HEK293 (cell line): ENCODE results near the gene PGAP1.

Source experiments
- CTCF ChIA-PET: fragments of 350-600 bp; formaldehyde crosslinking; extraction: SDS; loops from one replicate; lab custom pipeline; 2021; ENCODE audit warnings: antibody characterized with exemption; lab: Yijun Ruan, JAX
- POLR2A ChIA-PET: fragments of 300-600 bp; formaldehyde crosslinking; extraction: SDS; loops from one replicate; lab custom pipeline; 2020; ENCODE audit warnings: antibody characterized with exemption, inconsistent platforms; lab: Yijun Ruan, JAX
- H3K27ac ChIP-seq: fragments of 200-500 bp; sonication (Bioruptor generic); 2 replicates; pipeline ENCODE4 v1.5.1; 2014; ENCODE audit warnings: low read depth, low read length, control low read depth, inconsistent platforms; ENCODE audit errors: extremely low read depth
- H3K36me3 ChIP-seq, 2 experiments: fragments of 200-500 bp in 1 of 2; sonication (Bioruptor generic) in 1 of 2; 1 replicate in 1 of 2; 2 replicates in 1 of 2; pipeline ENCODE4 v1.5.1; 2014 to 2017; ENCODE audit warnings: inconsistent platforms in 2 of 2, low read length in 2 of 2; ENCODE audit not compliant: control insufficient read depth in 2 of 2, insufficient read depth in 1 of 2
- H3K4me1 ChIP-seq: fragments of 200-500 bp; sonication (Bioruptor generic); 2 replicates; pipeline ENCODE4 v1.5.1; 2014; ENCODE audit warnings: mild to moderate bottlenecking, low read length, inconsistent platforms; ENCODE audit not compliant: control insufficient read depth, insufficient read depth
- H3K4me3 ChIP-seq: 2 replicates; pipeline ENCODE4 v1.5.1; 2011; ENCODE audit warnings: low read depth, mild to moderate bottlenecking, control low read depth, low read length, moderate library complexity
- H3K9me3 ChIP-seq: fragments of 200-500 bp; sonication (Bioruptor generic); 2 replicates; pipeline ENCODE4 v1.5.1; 2014; ENCODE audit warnings: low read depth, low read length, inconsistent platforms; ENCODE audit not compliant: control insufficient read depth, insufficient read depth
- BCL6B ChIP-seq: fragments of 450-650 bp; formaldehyde crosslinking; IDR thresholded peaks from 2 replicates; pipeline ENCODE4 v1.5.1; 2017; ENCODE audit warnings: missing biosample characterization, missing genetic modification characterization
- GLI4 ChIP-seq: fragments of 450-650 bp; formaldehyde crosslinking; IDR thresholded peaks from 2 replicates; pipeline ENCODE4 v1.5.1; 2016; ENCODE audit warnings: missing biosample characterization, missing genetic modification characterization
- GLIS2 ChIP-seq: fragments of 450-650 bp; formaldehyde crosslinking; IDR thresholded peaks from 2 replicates; pipeline ENCODE4 v1.5.1; 2016; ENCODE audit warnings: missing biosample characterization, missing genetic modification characterization
- HIC1 ChIP-seq: fragments of 450-650 bp; formaldehyde crosslinking; IDR thresholded peaks from 2 replicates; pipeline ENCODE4 v1.5.1; 2016; ENCODE audit warnings: missing biosample characterization, missing genetic modification characterization
- PRDM6 ChIP-seq: fragments of 450-650 bp; formaldehyde crosslinking; IDR thresholded peaks from 2 replicates; pipeline ENCODE4 v1.5.1; 2017; ENCODE audit warnings: missing biosample characterization, missing genetic modification characterization
- TCF7L2 ChIP-seq: IDR thresholded peaks from 2 replicates; pipeline ENCODE4 v1.6.1; 2011; ENCODE audit warnings: low read depth, mild to moderate bottlenecking, inconsistent platforms, low read length, moderate library complexity, borderline replicate concordance
- ZBTB20 ChIP-seq: fragments of 450-650 bp; formaldehyde crosslinking; IDR thresholded peaks from 2 replicates; pipeline ENCODE4 v1.5.1; 2016; ENCODE audit warnings: missing biosample characterization, missing genetic modification characterization
- ZBTB7A ChIP-seq: fragments of 450-650 bp; formaldehyde crosslinking; IDR thresholded peaks from 2 replicates; pipeline ENCODE4 v1.5.1; 2016; ENCODE audit warnings: low read depth, missing biosample characterization, missing genetic modification characterization
- ZNF133 ChIP-seq: fragments of 450-650 bp; formaldehyde crosslinking; IDR thresholded peaks from 2 replicates; pipeline ENCODE4 v1.5.1; 2016; ENCODE audit warnings: missing biosample characterization, missing genetic modification characterization
- ZNF146 ChIP-seq: fragments of 450-650 bp; formaldehyde crosslinking; IDR thresholded peaks from 2 replicates; pipeline ENCODE4 v1.5.1; 2016; ENCODE audit warnings: missing biosample characterization, missing genetic modification characterization
- ZNF2 ChIP-seq: fragments of 450-650 bp; formaldehyde crosslinking; IDR thresholded peaks from 2 replicates; pipeline ENCODE4 v1.5.1; 2016; ENCODE audit warnings: missing biosample characterization, missing genetic modification characterization
- ZNF214 ChIP-seq: fragments of 450-650 bp; formaldehyde crosslinking; IDR thresholded peaks from 2 replicates; pipeline ENCODE4 v1.5.1; 2017; ENCODE audit warnings: missing biosample characterization, mild to moderate bottlenecking, missing genetic modification characterization, borderline replicate concordance
- ZNF239 ChIP-seq: fragments of 450-650 bp; formaldehyde crosslinking; IDR thresholded peaks from 2 replicates; pipeline ENCODE4 v1.5.1; 2016; ENCODE audit warnings: missing biosample characterization, missing genetic modification characterization
- ZNF24 ChIP-seq: fragments of 450-650 bp; formaldehyde crosslinking; IDR thresholded peaks from 2 replicates; pipeline ENCODE4 v1.5.1; 2016; ENCODE audit warnings: missing biosample characterization, missing genetic modification characterization
- ZNF335 ChIP-seq: fragments of 450-650 bp; formaldehyde crosslinking; conservative IDR thresholded peaks from 2 replicates; pipeline ENCODE4 v1.5.1; 2016; ENCODE audit warnings: missing biosample characterization, missing genetic modification characterization
- ZNF394 ChIP-seq: fragments of 450-650 bp; formaldehyde crosslinking; IDR thresholded peaks from 2 replicates; pipeline ENCODE4 v1.5.1; 2016; ENCODE audit warnings: missing biosample characterization, missing genetic modification characterization, mild to moderate bottlenecking, moderate library complexity, borderline replicate concordance
- ZNF488 ChIP-seq: fragments of 450-650 bp; formaldehyde crosslinking; IDR thresholded peaks from 2 replicates; pipeline ENCODE4 v1.5.1; 2016; ENCODE audit warnings: missing biosample characterization, missing genetic modification characterization
- ZNF501 ChIP-seq: fragments of 450-650 bp; formaldehyde crosslinking; IDR thresholded peaks from 2 replicates; pipeline ENCODE4 v1.5.1; 2016; ENCODE audit warnings: missing biosample characterization, missing genetic modification characterization
- ZNF600 ChIP-seq: fragments of 450-650 bp; formaldehyde crosslinking; IDR thresholded peaks from 2 replicates; pipeline ENCODE4 v1.5.1; 2016; ENCODE audit warnings: missing biosample characterization, missing genetic modification characterization
- ZNF624 ChIP-seq: fragments of 450-650 bp; formaldehyde crosslinking; IDR thresholded peaks from 2 replicates; pipeline ENCODE4 v1.5.1; 2017; ENCODE audit warnings: missing biosample characterization, missing genetic modification characterization
- ZNF843 ChIP-seq: fragments of 450-650 bp; formaldehyde crosslinking; IDR thresholded peaks from 2 replicates; pipeline ENCODE4 v1.5.1; 2016; ENCODE audit warnings: missing biosample characterization, missing genetic modification characterization
- ZXDB ChIP-seq: fragments of 450-650 bp; formaldehyde crosslinking; IDR thresholded peaks from 2 replicates; pipeline ENCODE4 v1.5.1; 2016; ENCODE audit warnings: missing biosample characterization, missing genetic modification characterization

Gene PGAP1

GRCh38 chr2:196914867-196915460 is 11.5 kb downstream of the PGAP1 start:
- H3K36me3 ChIP-seq = peaks cover 33 to 66% of the 10 kb centered on the region in 2 experiments
- ChIA-PET CTCF (interaction anchor here (0.5 kb wide), 1 partner anchor 23 kb away, joined by 3 read pairs; no protein-coding TSS in a partner anchor), POLR2A (no interaction called here)
- TF ChIP-seq ZNF394 (tag by site-specific recombination) (no peak), ZNF239 (tag by site-specific recombination) (no peak), ZNF501 (tag by site-specific recombination) (no peak), ZNF24 (tag by site-specific recombination) (no peak), ZNF624 (no peak), ZBTB7A (tag by site-specific recombination) (no peak), GLI4 (tag by site-specific recombination) (no peak), ZNF133 (tag by site-specific recombination) (no peak), ZNF843 (tag by site-specific recombination) (no peak)
- H3K4me3 ChIP-seq = no peak overlapping the region
- no peaks in the 10 kb centered on the region for H3K4me1 ChIP-seq
- no peak overlapping the region for H3K27ac ChIP-seq
- H3K9me3 ChIP-seq = no peaks in the 10 kb centered on the region

- peaks cover 29 to 56% of the 10 kb centered on the region in 2 experiments for H3K36me3 ChIP-seq
- ChIA-PET POLR2A (no interaction called here), CTCF (no interaction called here)
- H3K4me1 ChIP-seq = no peaks in the 10 kb centered on the region
- no peak overlapping the region for H3K27ac ChIP-seq
- H3K9me3 ChIP-seq = no peaks in the 10 kb centered on the region
- no peak overlapping the region for H3K4me3 ChIP-seq
- no peak for TF ChIP-seq ZNF488 (tag by site-specific recombination)
- no peak for TF ChIP-seq ZNF600 (tag by site-specific recombination)
- no peak for TF ChIP-seq ZXDB
- no peak for TF ChIP-seq TCF7L2
- no peak for TF ChIP-seq PRDM6 (tag by site-specific recombination)
- no peak for TF ChIP-seq ZBTB20 (tag by site-specific recombination)
- TF ChIP-seq ZNF335 (tag by site-specific recombination) = no peak
- no peak for TF ChIP-seq ZNF214 (tag by site-specific recombination)
- TF ChIP-seq ZNF239 (tag by site-specific recombination) = no peak
- no peak for TF ChIP-seq ZNF2 (tag by site-specific recombination)
- TF ChIP-seq ZNF146 (tag by site-specific recombination) = no peak
- TF ChIP-seq GLIS2 (tag by site-specific recombination) = no peak
- TF ChIP-seq HIC1 (tag by site-specific recombination) = no peak
- no peak for TF ChIP-seq BCL6B (tag by site-specific recombination)
Measured at GRCh38 chr2:196913691-196914090, 12.8 kb downstream of the PGAP1 start.
